HFFc6 (cell line): ENCODE measurements around the gene MAN1A1. TPM values are rescaled to one million over a fixed set of nuclear protein-coding genes. Genes with fewer than 3 reads are reported as not detected.

Experiments used
- DNase-seq: peaks from one replicate; pipeline ENCODE4 v3.0.0-alpha.2; 2018
- H3K27ac Mint-ChIP-seq: 2 replicates; pipeline ENCODE4 v1.8.0; 2020; ENCODE audit warnings: mild to moderate bottlenecking, mixed read lengths
- H3K27me3 Mint-ChIP-seq: 2 replicates; pipeline ENCODE4 v1.8.0; 2021; ENCODE audit warnings: mild to moderate bottlenecking, moderate library complexity, mixed read lengths; ENCODE audit not compliant: insufficient read depth
- H3K36me3 Mint-ChIP-seq: 2 replicates; pipeline ENCODE4 v1.8.0; 2021; ENCODE audit warnings: low read depth, mixed read lengths
- H3K4me1 Mint-ChIP-seq: 2 replicates; pipeline ENCODE4 v1.8.0; 2020; ENCODE audit warnings: low read depth, mixed read lengths
- H3K4me3 Mint-ChIP-seq: 2 replicates; pipeline ENCODE4 v1.8.0; 2020; ENCODE audit warnings: mild to moderate bottlenecking, moderate library complexity, mixed read lengths
- H3K9me3 Mint-ChIP-seq: 2 replicates; pipeline ENCODE4 v1.8.0; 2020; ENCODE audit warnings: mild to moderate bottlenecking, mixed read lengths
- total RNA-seq, 6 experiments: library from RNA; stranded (reverse); fragmentation: NEBNext Ultra II Directional; extraction: Animal tissue kit (Norgen Biotek cat#: 25700); gene quantifications; 2 replicates in 1 of 6; 3 replicates in 5 of 6; pipeline ENCODE4 v1.2.3, GENCODE V29; 2021
- TF ChIP-seq, protein P1 (sequence below): fragments of 200-600 bp; sonication (generic); IDR thresholded peaks from 2 replicates; pipeline ENCODE4 v1.5.0; 2021; ENCODE audit warnings: antibody characterized with exemption, mild to moderate bottlenecking

Gene MAN1A1
- total RNA-seq, 6 experiments from 2014 or later: 0.12 to 0.64 (median 0.16) TPM

GRCh38 chr6:119283214-119283613 lies 66.3 kb downstream of the MAN1A1 start:
- H3K4me3 Mint-ChIP-seq: no peak overlapping the region
- H3K4me1 Mint-ChIP-seq: no peaks in the 10 kb centered on the region
- peaks cover 11% of the 10 kb centered on the region for H3K9me3 Mint-ChIP-seq
- TF ChIP-seq, protein P1, sequence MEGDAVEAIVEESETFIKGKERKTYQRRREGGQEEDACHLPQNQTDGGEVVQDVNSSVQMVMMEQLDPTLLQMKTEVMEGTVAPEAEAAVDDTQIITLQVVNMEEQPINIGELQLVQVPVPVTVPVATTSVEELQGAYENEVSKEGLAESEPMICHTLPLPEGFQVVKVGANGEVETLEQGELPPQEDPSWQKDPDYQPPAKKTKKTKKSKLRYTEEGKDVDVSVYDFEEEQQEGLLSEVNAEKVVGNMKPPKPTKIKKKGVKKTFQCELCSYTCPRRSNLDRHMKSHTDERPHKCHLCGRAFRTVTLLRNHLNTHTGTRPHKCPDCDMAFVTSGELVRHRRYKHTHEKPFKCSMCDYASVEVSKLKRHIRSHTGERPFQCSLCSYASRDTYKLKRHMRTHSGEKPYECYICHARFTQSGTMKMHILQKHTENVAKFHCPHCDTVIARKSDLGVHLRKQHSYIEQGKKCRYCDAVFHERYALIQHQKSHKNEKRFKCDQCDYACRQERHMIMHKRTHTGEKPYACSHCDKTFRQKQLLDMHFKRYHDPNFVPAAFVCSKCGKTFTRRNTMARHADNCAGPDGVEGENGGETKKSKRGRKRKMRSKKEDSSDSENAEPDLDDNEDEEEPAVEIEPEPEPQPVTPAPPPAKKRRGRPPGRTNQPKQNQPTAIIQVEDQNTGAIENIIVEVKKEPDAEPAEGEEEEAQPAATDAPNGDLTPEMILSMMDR: no peak
- H3K36me3 Mint-ChIP-seq: peaks cover 4% of the 10 kb centered on the region; the same call in 1 of the 2 replicates
- no peak for DNase-seq
- H3K27me3 Mint-ChIP-seq: no peaks in the 10 kb centered on the region
- H3K27ac Mint-ChIP-seq: no peak overlapping the region

GRCh38 chr6:119280668-119281067 lies 68.9 kb downstream of the MAN1A1 start:
- no peak for DNase-seq
- H3K36me3 Mint-ChIP-seq: no peaks in the 10 kb centered on the region; the same call in 1 of the 2 replicates
- peaks cover 8% of the 10 kb centered on the region for H3K9me3 Mint-ChIP-seq

GRCh38 chr6:119280080-119280479 lies 69.5 kb downstream of the MAN1A1 start:
- Mint-ChIP-seq H3K4me1 (no peaks in the 10 kb centered on the region), H3K27ac (no peak overlapping the region)
- TF ChIP-seq, protein P1: no peak

More at GRCh38 chr6:119280668-119281067, 68.9 kb downstream of the MAN1A1 start:
- Mint-ChIP-seq H3K27ac (no peak overlapping the region), H3K27me3 (no peaks in the 10 kb centered on the region; the same call in none of the 2 replicates), H3K4me1 (no peaks in the 10 kb centered on the region), H3K4me3 (no peak overlapping the region)
- TF ChIP-seq, protein P1: no peak

DNA sequence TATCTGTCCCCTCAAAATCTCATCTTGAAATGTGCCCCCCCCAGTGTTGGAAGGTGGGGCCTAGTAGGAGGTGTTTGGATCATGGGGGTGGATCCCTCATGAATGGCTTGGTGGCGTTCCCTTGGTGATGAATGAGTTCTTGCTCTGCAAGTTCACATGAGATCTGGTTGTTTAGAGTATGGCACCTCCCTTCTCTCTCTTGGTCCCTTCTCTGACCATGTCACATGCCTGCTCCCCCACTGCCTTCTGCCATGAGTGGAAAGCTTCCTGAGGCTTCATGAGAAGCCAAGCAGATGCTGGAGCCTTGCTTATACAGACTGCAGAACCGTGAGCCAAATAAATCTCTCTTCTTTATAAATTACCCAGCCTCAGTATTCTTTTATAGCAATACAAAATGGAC lies 70.9 kb downstream of the MAN1A1 start:
- no peak for DNase-seq
- TF ChIP-seq, protein P1: no peak
- H3K36me3 Mint-ChIP-seq: no peaks in the 10 kb centered on the region; the same call in 1 of the 2 replicates
- no peaks in the 10 kb centered on the region for H3K4me1 Mint-ChIP-seq
- no peak overlapping the region for H3K27ac Mint-ChIP-seq
- H3K27me3 Mint-ChIP-seq: no peaks in the 10 kb centered on the region; the same call in none of the 2 replicates
- no peak overlapping the region for H3K4me3 Mint-ChIP-seq
- peaks cover 14% of the 10 kb centered on the region for H3K9me3 Mint-ChIP-seq

More at GRCh38 chr6:119280080-119280479, 69.5 kb downstream of the MAN1A1 start:
- Mint-ChIP-seq H3K4me3 (no peak overlapping the region), H3K36me3 (no peaks in the 10 kb centered on the region; the same call in 1 of the 2 replicates), H3K9me3 (peaks cover 8% of the 10 kb centered on the region), H3K27me3 (no peaks in the 10 kb centered on the region; the same call in none of the 2 replicates)
- DNase-seq: no peak

DNA sequence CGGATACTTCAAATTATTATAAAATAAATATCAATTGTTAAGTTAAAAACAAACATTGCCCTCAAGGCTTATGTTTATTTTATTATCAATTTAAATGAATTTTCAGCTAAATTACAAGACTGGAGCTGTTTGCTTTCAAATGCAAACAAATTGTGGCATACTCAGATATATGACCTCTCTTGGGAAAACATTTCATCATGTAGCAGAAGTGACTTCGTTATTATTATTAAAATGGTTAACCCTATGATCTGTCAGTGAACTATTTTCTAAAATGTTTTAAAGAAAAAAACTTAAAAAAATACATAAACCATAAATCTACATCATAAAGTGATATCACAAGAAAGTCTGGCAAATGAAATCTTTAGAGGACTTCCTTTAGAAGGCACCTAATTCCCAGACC lies 72.5 kb downstream of the MAN1A1 start:
- no peaks in the 10 kb centered on the region for H3K4me1 Mint-ChIP-seq
- H3K9me3 Mint-ChIP-seq: peaks cover 9% of the 10 kb centered on the region; the same call in 1 of the 2 replicates
- no peaks in the 10 kb centered on the region for H3K36me3 Mint-ChIP-seq
- no peak for DNase-seq
- TF ChIP-seq, protein P1: no peak
- H3K4me3 Mint-ChIP-seq: no peak overlapping the region
- H3K27ac Mint-ChIP-seq: no peak overlapping the region
- no peaks in the 10 kb centered on the region; the same call in none of the 2 replicates for H3K27me3 Mint-ChIP-seq
